HCEC 1CT (cell line): ENCODE data around the gene TBC1D3H.
"Not testable (repeated sequence)": the region's sequence is repeated elsewhere in the genome, so short reads cannot be mapped to it uniquely, and the experiment has no call there.

ENCODE experiments used
- DNase-seq: peaks from one replicate; pipeline ENCODE4 v3.0.0-alpha.2; 2017

TBC1D3H gene

GRCh38 chr17:36388385-36389245, at the start of gene TBC1D3H:
Gene TBC1D3H (minus strand): TSS chr17:36388435. CDS start chr17:36386895, 1,540 bp downstream.
- not testable (repeated sequence) for DNase-seq

GRCh38 chr17:36428891-36429290, 40.7 kb upstream of the TBC1D3H start:
- DNase-seq, result not testable (repeated sequence)

DNA sequence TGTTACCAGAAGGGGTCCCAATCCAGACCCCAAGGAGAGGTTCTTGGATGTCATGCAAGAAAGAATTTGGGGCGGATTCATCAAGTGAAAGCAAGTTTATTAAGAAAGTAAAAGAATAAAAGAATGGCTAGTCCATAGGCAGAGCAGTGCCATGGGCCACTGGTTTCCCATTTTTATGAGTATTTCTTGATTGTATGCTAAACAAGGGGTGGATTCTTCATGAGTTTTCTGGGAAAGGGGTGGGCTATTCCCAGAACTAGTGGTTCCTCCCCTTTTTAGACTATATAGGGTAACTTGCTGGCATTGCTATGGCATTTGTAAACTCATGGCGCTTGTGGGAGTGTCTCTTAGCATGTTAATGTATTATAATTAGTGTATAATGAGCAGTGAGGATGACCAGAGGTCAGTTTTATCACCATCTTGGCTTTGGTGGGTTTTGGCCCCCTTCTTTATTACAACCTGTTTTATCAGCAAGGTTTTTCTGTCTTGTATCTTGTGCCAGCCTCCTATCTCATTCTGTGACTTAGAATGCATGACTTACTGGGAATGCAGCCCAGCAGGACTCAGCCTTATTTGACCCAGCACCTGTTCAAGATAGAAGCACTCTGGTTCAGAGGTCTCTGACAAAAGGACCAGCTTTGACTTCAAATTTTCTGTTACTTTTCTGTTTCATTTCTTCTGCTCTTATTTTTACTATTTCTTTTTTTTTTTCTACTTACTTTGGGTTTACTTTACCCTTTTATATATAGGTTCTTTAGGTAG, 27.1 kb upstream of the TBC1D3H start:
- not testable (repeated sequence) for DNase-seq

- DNase-seq, result not testable (repeated sequence)
Measured at GRCh38 chr17:36390943-36391645, 2.9 kb upstream of the TBC1D3H start.

DNA sequence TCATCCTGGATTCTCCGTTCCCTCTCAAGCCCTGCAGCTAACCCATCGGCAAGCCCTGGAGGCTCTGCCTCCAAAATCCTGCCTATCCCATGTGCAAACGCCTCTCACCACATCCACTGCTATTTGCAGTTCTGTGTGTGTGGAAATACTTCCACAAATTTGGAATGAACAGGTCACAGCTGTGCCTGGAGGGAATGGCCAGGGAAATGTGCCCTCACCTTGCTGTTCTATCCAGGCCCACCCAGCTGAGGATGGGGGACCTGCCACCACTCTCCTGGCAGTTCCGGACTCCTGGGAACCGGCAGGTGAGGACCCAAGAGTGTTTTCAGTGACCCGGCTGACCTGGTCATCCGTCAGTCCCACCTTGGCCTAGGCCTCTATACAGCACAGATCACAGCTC, 12.3 kb downstream of the TBC1D3H start:
- DNase-seq, result not testable (repeated sequence)

- DNase-seq, result not testable (repeated sequence)
Measured at GRCh38 chr17:36362496-36362895, 25.7 kb downstream of the TBC1D3H start.
